GM23248 (cell line): Measurements from ENCODE around the gene TRIM62.
"Not testable (repeated sequence)": the region's sequence is repeated elsewhere in the genome, so short reads cannot be mapped to it uniquely, and the experiment has no call there.

Source experiments
- EZH2 ChIP-seq: fragments of 200-600 bp; sonication (generic); IDR thresholded peaks from 2 replicates; pipeline ENCODE4 v1.6.1; 2018; ENCODE audit warnings: antibody characterized with exemption, mild to moderate bottlenecking; ENCODE audit not compliant: insufficient read depth, poor library complexity, severe bottlenecking
- EZH2phosphoT487 ChIP-seq: fragments of 200-600 bp; sonication (generic); IDR thresholded peaks from 2 replicates; pipeline ENCODE4 v1.6.1; 2018; ENCODE audit warnings: antibody characterized with exemption, moderate library complexity, mild to moderate bottlenecking, low read depth; ENCODE audit not compliant: insufficient read depth

DNA sequence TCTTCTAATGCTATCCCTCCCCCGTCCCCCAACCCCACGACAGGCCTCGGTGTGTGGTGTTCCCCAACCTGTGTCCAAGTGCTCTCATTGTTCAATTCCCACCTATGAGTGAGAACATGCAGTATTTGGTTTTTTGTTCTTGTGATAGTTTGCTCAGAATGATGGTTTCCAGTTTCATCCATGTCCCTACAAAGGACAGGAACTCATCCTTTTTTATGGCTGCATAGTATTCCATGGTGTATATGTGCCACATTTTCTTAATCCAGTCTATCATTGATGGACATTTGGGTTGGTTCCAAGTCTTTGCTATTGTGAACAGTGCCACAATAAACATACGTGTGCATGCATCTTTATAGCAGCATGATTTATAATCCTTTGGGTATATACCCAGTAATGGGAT, 57.2 kb downstream of the TRIM62 start:
- TF ChIP-seq EZH2phosphoT487, EZH2: not testable (repeated sequence)
